ENCODE results near the gene GPR55.

DNA sequence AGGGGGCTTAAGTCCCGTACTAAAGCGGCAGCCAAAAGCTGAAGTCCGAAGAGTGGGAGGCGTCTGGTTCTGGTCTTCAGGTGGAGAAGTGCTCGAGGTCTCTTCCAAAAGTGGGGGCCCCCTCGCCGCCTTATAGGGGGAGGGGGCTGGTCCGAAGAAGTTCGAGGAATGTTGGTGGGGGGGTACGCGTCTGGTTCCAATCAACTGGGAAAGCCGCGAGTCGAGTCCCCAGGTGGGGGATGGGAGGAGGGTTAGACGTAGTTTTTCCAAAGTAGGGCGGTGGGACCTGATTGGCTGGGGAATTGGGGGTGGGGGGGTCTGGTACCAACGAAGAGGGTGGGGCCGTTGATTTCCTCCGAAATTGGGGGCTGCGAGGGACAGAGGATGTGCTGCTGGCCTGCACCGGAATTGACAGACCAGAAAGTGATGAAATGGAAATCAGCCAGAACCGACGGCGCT lies 59.7 kb downstream of the GPR55 start:
- no peak for TF ChIP-seq CTCF (conservative IDR thresholded peaks at IDR 0.05)
- no peak for TF ChIP-seq EZH2 (IDR thresholded peaks at IDR 0.05; ENCODE audit: low read depth)

Measured in PC-9 (cell line).